WERI-Rb-1 (cell line): ENCODE measurements around the gene U2AF1L4.
A peak's percentile ranks its signal among the peaks of the same experiment; 100 is the strongest.

Experiments
- DNase-seq: peaks from one replicate; pipeline ENCODE4 v3.0.0-alpha.2; 2020
- H3K27ac ChIP-seq: fragments of 250-450 bp; sonication (Bioruptor Pico); 2 replicates; pipeline ENCODE4 v1.5.1; 2020; ENCODE audit warnings: mild to moderate bottlenecking, moderate library complexity
- H3K27me3 ChIP-seq: fragments of 250-450 bp; sonication (Bioruptor Pico); 2 replicates; pipeline ENCODE4 v1.5.1; 2021; ENCODE audit warnings: mild to moderate bottlenecking, low read depth, moderate library complexity; ENCODE audit not compliant: insufficient read depth, severe bottlenecking
- H3K36me3 ChIP-seq: fragments of 250-450 bp; sonication (Bioruptor Pico); 2 replicates; pipeline ENCODE4 v1.5.1; 2020; ENCODE audit warnings: mild to moderate bottlenecking, moderate library complexity
- H3K4me3 ChIP-seq: 2 replicates; pipeline ENCODE4 v1.5.1; 2011; ENCODE audit warnings: low read depth, mild to moderate bottlenecking, control low read depth, low read length
- H3K9me3 ChIP-seq: fragments of 250-450 bp; sonication (Bioruptor Pico); 2 replicates; pipeline ENCODE4 v1.5.1; 2021; ENCODE audit warnings: mild to moderate bottlenecking, moderate library complexity; ENCODE audit not compliant: severe bottlenecking
- CTCF ChIP-seq: IDR thresholded peaks from 2 replicates; pipeline ENCODE4 v1.5.1; 2011; ENCODE audit warnings: low read depth, mild to moderate bottlenecking, control low read depth, inconsistent platforms, low read length

The U2AF1L4 gene

GRCh38 chr19:35714601-35715354 lies 30.4 kb downstream of the U2AF1L4 start:
- TF ChIP-seq CTCF: peak; percentile 40; the same call in 1 of the 2 replicates

GRCh38 chr19:35713904-35714495 lies 31.2 kb downstream of the U2AF1L4 start:
- H3K27me3 ChIP-seq: no peaks in the 10 kb centered on the region
- DNase-seq: no peak
- TF ChIP-seq CTCF: no peak
- H3K36me3 ChIP-seq: no peaks in the 10 kb centered on the region
- no peak overlapping the region for H3K4me3 ChIP-seq
- H3K9me3 ChIP-seq: no peaks in the 10 kb centered on the region
- H3K27ac ChIP-seq: no peak overlapping the region

More at GRCh38 chr19:35714601-35715354, 30.4 kb downstream of the U2AF1L4 start:
- Histone ChIP-seq H3K27me3 (no peaks in the 10 kb centered on the region), H3K36me3 (peaks cover 5% of the 10 kb centered on the region), H3K4me3 (no peak overlapping the region), H3K9me3 (no peaks in the 10 kb centered on the region), H3K27ac (peak overlapping the region; percentile 93)
- DNase-seq: peak; percentile 58

GRCh38 chr19:35713506-35713850 lies 31.7 kb downstream of the U2AF1L4 start:
- Histone ChIP-seq H3K36me3 (no peaks in the 10 kb centered on the region), H3K4me3 (no peak overlapping the region), H3K27ac (no peak overlapping the region), H3K27me3 (no peaks in the 10 kb centered on the region), H3K9me3 (no peaks in the 10 kb centered on the region)
- no peak for DNase-seq
- TF ChIP-seq CTCF: no peak

GRCh38 chr19:35712567-35713505 lies 32.4 kb downstream of the U2AF1L4 start:
- DNase-seq: no peak
- no peaks in the 10 kb centered on the region for H3K27me3 ChIP-seq
- no peak for TF ChIP-seq CTCF
- no peak overlapping the region for H3K27ac ChIP-seq
- no peaks in the 10 kb centered on the region for H3K36me3 ChIP-seq
- H3K9me3 ChIP-seq: no peaks in the 10 kb centered on the region
- no peak overlapping the region for H3K4me3 ChIP-seq

GRCh38 chr19:35710784-35711723 lies 34.2 kb downstream of the U2AF1L4 start:
- H3K9me3 ChIP-seq: no peaks in the 10 kb centered on the region
- TF ChIP-seq CTCF: no peak
- H3K36me3 ChIP-seq: no peaks in the 10 kb centered on the region
- H3K27me3 ChIP-seq: no peaks in the 10 kb centered on the region
- H3K4me3 ChIP-seq: no peak overlapping the region
- no peak for DNase-seq
- no peak overlapping the region for H3K27ac ChIP-seq
